Activated naive CD4-positive, alpha-beta T cell treated with anti-CD3 and anti-CD28 coated beads, Interleukin-2, amount 50 U/mL, for 24 hours (primary cell): ENCODE results near the gene PMPCA.

Experiments used
- H3K27ac Mint-ChIP-seq: one replicate; pipeline ENCODE4 v1.8.0; 2021; ENCODE audit warnings: mild to moderate bottlenecking, mixed read lengths
- H3K27me3 Mint-ChIP-seq: one replicate; pipeline ENCODE4 v1.8.0; 2021; ENCODE audit warnings: mixed read lengths
- H3K36me3 Mint-ChIP-seq: one replicate; pipeline ENCODE4 v1.8.0; 2021; ENCODE audit warnings: mixed read lengths
- H3K4me1 Mint-ChIP-seq: one replicate; pipeline ENCODE4 v1.8.0; 2021; ENCODE audit warnings: mixed read lengths
- H3K4me3 Mint-ChIP-seq: one replicate; pipeline ENCODE4 v1.8.0; 2021; ENCODE audit warnings: mild to moderate bottlenecking, mixed read lengths
- H3K9me3 Mint-ChIP-seq: one replicate; pipeline ENCODE4 v1.8.0; 2021; ENCODE audit warnings: mixed read lengths

The PMPCA gene

GRCh38 chr9:136410500-136411287, at the start of gene PMPCA, which contains the start of gene ENTR1:
Gene PMPCA (plus strand): TSS chr9:136410658. CDS start chr9:136410669, 11 bp downstream.
Gene ENTR1 (minus strand): TSS chr9:136410614. CDS start chr9:136410397, 217 bp downstream.
- Mint-ChIP-seq H3K4me1 (peaks cover 56% of the 10 kb centered on the region), H3K9me3 (no peaks in the 10 kb centered on the region), H3K36me3 (peaks cover 18% of the 10 kb centered on the region)

GRCh38 chr9:136361047-136361753, 49.3 kb upstream of the PMPCA start:
- Mint-ChIP-seq H3K4me3 (no peak overlapping the region), H3K27ac (no peak overlapping the region), H3K9me3 (no peaks in the 10 kb centered on the region), H3K36me3 (no peaks in the 10 kb centered on the region), H3K27me3 (no peaks in the 10 kb centered on the region), H3K4me1 (peaks cover 6% of the 10 kb centered on the region)

More at GRCh38 chr9:136410500-136411287, at the start of gene PMPCA, which contains the start of gene ENTR1:
- peak within 1 kb of the TSS; percentile 97 for H3K4me3 Mint-ChIP-seq
- peak within 1 kb of the TSS; percentile 92 for H3K27ac Mint-ChIP-seq
- no peaks in the 10 kb centered on the region for H3K27me3 Mint-ChIP-seq

- Mint-ChIP-seq H3K27ac (no peak overlapping the region), H3K9me3 (no peaks in the 10 kb centered on the region), H3K36me3 (no peaks in the 10 kb centered on the region), H3K4me3 (no peak overlapping the region), H3K4me1 (peaks cover 6% of the 10 kb centered on the region), H3K27me3 (no peaks in the 10 kb centered on the region)
Measured at GRCh38 chr9:136361754-136362449, 48.6 kb upstream of the PMPCA start.

- Mint-ChIP-seq H3K36me3 (no peaks in the 10 kb centered on the region), H3K27ac (no peak overlapping the region), H3K27me3 (no peaks in the 10 kb centered on the region), H3K4me3 (peak overlapping the region; percentile 87), H3K9me3 (no peaks in the 10 kb centered on the region), H3K4me1 (peaks cover 6% of the 10 kb centered on the region)
Measured at GRCh38 chr9:136362450-136362784, 48.0 kb upstream of the PMPCA start.

- Mint-ChIP-seq H3K4me1 (peaks cover 6% of the 10 kb centered on the region), H3K27ac (peak within 1 kb of the TSS; percentile 81), H3K4me3 (peak within 1 kb of the TSS; percentile 87), H3K27me3 (no peaks in the 10 kb centered on the region), H3K36me3 (no peaks in the 10 kb centered on the region), H3K9me3 (no peaks in the 10 kb centered on the region)
Measured at GRCh38 chr9:136363106-136363948, 47.1 kb upstream of the PMPCA start, which contains the start of gene DNLZ. Gene DNLZ (minus strand): TSS chr9:136363744. CDS start chr9:136363714, 30 bp downstream.

GRCh38 chr9:136363949-136364748, 46.3 kb upstream of the PMPCA start:
- H3K4me1 Mint-ChIP-seq, result peaks cover 6% of the 10 kb centered on the region
- H3K9me3 Mint-ChIP-seq, result no peaks in the 10 kb centered on the region
- H3K27ac Mint-ChIP-seq, result no peak overlapping the region

GRCh38 chr9:136364942-136365774, 45.3 kb upstream of the PMPCA start:
- Mint-ChIP-seq H3K4me1 (peaks cover 6% of the 10 kb centered on the region), H3K27me3 (no peaks in the 10 kb centered on the region), H3K9me3 (no peaks in the 10 kb centered on the region), H3K27ac (no peak overlapping the region), H3K4me3 (no peak overlapping the region), H3K36me3 (no peaks in the 10 kb centered on the region)

More at GRCh38 chr9:136363949-136364748, 46.3 kb upstream of the PMPCA start:
- H3K27me3 Mint-ChIP-seq, result no peaks in the 10 kb centered on the region
- peak overlapping the region; percentile 57 for H3K4me3 Mint-ChIP-seq
- no peaks in the 10 kb centered on the region for H3K36me3 Mint-ChIP-seq

GRCh38 chr9:136365775-136366222, 44.7 kb upstream of the PMPCA start:
- Mint-ChIP-seq H3K4me1 (peaks cover 6% of the 10 kb centered on the region), H3K9me3 (no peaks in the 10 kb centered on the region), H3K4me3 (no peak overlapping the region), H3K27ac (no peak overlapping the region), H3K36me3 (no peaks in the 10 kb centered on the region), H3K27me3 (no peaks in the 10 kb centered on the region)

GRCh38 chr9:136366826-136367225, 43.6 kb upstream of the PMPCA start:
- H3K9me3 Mint-ChIP-seq, result no peaks in the 10 kb centered on the region
- H3K27me3 Mint-ChIP-seq, result no peaks in the 10 kb centered on the region
- H3K4me3 Mint-ChIP-seq, result no peak overlapping the region
- no peaks in the 10 kb centered on the region for H3K36me3 Mint-ChIP-seq
- no peak overlapping the region for H3K27ac Mint-ChIP-seq
- peaks cover 6% of the 10 kb centered on the region for H3K4me1 Mint-ChIP-seq

GRCh38 chr9:136367296-136368145, 42.9 kb upstream of the PMPCA start:
- H3K9me3 Mint-ChIP-seq, result no peaks in the 10 kb centered on the region
- H3K27ac Mint-ChIP-seq, result no peak overlapping the region
- peaks cover 5% of the 10 kb centered on the region for H3K4me1 Mint-ChIP-seq
- no peaks in the 10 kb centered on the region for H3K27me3 Mint-ChIP-seq
- H3K4me3 Mint-ChIP-seq, result no peak overlapping the region
- no peaks in the 10 kb centered on the region for H3K36me3 Mint-ChIP-seq

GRCh38 chr9:136368190-136368589, 42.3 kb upstream of the PMPCA start:
- Mint-ChIP-seq H3K9me3 (no peaks in the 10 kb centered on the region), H3K27me3 (peaks cover 2% of the 10 kb centered on the region), H3K4me1 (no peaks in the 10 kb centered on the region), H3K27ac (no peak overlapping the region), H3K4me3 (no peak overlapping the region), H3K36me3 (no peaks in the 10 kb centered on the region)

GRCh38 chr9:136370037-136370436, 40.4 kb upstream of the PMPCA start:
- H3K9me3 Mint-ChIP-seq, result no peaks in the 10 kb centered on the region
- H3K4me1 Mint-ChIP-seq, result no peaks in the 10 kb centered on the region
- H3K27ac Mint-ChIP-seq, result no peak overlapping the region
- peaks cover 2% of the 10 kb centered on the region for H3K27me3 Mint-ChIP-seq
- H3K4me3 Mint-ChIP-seq, result no peak overlapping the region
- no peaks in the 10 kb centered on the region for H3K36me3 Mint-ChIP-seq
